Middle frontal gyrus (tissue), 1 donor: ENCODE measurements around the gene NANOS3.
A peak's percentile ranks its signal among the peaks of the same experiment; 100 is the strongest.

Experiments
- DNase-seq: peaks from one replicate; pipeline ENCODE4 v3.0.0-alpha.2; 2015; ENCODE audit warnings: low spot score; ENCODE audit errors: extremely low spot score

NANOS3 gene

DNA sequence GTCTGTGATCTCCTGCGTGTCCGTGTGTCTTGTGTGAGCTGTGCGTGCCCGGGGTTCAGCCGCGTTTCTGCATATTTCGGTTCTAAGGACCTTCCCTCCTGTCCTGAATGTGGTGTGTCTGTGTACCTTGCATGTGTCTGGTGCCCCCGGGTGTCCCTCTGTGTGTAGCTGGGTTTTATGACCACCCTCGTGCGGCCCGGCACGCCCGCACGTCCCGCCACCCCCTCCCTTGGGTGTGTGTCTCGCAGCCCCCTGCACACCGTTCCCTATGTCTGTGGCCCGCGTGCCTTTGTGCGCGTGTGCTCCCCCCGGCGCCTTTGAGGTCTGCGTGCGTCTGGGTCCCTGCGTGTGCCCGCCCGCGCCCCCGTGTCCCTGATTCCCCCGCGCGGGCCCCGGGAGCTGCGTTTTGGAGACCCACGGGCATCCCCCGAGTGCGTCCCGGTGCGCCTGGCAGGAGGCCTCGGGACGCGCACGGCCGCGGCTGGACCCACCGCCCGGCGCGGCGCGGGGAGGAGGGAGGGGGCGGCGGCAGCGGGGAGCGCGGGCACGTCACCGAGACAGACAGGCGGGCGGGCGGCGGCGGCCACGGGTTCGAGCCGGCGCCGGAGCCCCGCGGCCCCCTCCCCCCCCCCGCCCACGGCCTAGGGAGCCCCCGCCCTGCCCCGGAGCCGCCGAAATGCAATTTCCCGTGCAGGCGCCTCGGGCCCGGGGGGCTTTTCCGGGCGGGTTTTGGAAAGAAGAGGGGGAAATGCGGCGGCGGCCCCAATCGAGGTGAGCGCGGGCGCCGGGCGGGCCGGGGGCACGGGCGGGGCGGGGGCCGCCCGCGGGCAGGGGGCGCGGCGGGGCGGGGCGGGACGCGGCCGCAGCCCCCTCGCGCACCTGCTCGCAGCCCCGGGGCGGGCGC, 12.0 kb upstream of the NANOS3 start:
- no peak for DNase-seq

DNA sequence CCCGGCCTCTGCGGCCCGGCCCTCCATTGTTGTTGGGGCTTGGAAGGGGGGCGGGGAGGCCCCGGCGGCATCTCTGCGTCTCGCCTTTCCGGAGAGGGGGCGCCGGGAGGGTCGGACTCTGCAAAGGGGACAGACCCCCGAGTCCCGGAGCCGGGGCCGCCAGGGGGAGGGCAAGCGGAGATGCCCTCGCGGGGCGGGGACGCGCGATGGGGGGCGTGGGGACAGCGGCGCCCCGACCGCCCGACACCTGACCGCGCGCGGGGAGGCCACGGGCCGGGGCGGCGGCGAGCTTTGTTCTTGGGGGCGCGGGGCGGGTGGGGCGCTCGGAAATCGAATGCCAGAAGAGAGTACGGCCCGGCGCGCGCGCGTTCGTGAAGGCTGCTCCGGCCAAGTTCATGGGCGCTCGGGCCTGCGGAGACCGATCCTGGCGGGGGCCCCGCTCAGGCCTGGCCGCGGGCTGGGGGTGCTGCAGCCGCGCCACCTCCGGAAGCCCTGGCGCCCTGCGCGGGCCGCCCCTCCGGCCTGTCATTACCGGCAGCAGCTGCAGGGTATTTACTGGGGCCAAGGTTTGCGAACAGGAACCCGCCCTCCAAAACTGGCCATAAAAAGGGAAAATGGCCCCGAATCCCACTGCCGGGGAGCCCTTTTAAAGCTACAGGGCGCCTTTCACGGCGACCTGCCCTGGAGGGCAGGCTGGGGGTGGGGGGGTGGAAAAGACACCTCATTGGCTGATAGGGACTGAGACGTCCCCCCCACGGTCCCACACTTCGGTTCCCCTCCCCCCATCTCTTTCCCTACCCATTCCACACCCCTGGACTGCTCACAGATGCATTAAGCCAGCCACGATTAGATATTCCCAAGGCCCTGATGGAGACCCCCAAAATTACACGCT, 11.1 kb upstream of the NANOS3 start:
- DNase-seq, result no peak

DNA sequence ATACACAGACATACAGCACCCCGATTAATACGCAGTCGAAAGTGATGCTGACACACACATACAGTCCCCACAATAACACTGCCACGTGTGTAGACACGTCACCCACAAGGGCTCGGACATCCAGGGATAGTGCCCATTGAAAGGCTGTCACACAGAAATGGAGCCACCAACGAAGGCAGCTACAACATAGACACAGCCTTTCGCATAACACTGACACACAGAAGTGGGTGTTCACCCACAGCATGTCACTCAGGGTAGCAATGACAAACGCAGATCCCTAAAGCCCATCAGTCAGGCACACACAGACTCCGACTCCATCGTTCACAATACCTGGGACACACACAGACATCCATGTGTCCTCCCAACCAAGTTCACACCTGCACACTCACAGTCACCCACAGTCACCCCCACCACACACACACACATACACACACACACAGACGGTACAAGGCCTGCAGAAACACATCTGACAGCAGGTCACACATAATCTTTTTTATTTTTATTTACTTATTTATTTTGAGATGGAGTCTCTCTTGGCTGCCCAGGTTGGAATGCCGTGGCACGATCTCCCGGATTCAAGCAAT, 10.4 kb upstream of the NANOS3 start:
- DNase-seq, result no peak

DNA sequence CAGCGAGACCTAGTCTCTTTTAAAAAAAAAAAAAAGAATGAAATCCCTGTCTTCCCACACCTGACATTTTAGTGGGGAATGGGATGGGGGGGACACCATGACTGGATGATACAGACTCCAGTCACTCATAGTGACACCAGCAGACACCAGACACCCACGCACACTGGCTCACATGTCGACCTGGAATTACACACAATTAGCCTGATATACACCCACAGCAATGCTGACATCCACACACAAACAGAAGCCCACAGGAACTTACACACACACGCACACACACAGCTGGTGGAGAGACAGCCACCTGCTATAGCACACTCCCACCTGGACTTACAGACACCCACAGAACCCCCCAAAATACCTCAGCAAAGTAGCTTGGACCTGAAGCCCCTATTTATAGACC, 8.3 kb upstream of the NANOS3 start:
- no peak for DNase-seq

DNA sequence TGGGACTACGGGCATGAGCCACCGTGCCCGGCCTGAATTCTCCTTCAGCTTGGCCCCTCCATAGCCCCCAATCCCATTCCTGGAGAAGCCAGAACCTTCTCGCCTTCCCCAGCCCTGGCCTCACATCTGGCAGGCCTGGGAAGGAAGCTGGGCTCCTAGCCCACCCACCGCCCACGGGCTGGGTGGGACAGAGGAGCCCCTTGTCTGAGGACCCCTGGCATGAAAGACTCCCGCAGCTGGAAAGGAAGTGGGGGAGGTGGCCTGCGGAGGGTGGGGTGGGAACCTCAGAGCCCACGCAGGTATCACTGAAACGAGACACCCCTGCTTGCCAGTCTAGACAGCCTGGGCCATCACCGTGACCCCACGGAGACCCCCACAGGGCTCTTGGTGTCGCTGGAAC, 7.7 kb upstream of the NANOS3 start:
- DNase-seq, result no peak

DNA sequence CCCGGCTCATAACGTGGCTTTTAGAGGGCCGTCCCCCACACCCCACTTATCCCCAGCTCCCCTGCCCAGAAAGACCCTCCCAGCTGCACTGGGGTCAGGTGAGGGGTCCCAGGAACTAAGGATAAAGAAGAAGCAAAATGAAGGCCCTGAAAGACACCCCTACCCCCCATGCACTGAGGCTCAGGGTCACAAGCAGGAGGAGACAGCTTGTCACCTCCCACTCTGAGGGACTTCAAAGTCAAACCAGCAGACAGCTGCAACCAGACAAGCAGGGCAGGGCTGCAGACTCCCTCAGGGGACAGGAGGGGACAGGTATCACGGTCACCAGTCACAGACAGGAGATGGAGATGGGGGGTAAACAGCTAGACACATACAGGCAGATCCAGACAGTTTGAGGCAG, 6.1 kb upstream of the NANOS3 start:
- DNase-seq, result no peak

DNA sequence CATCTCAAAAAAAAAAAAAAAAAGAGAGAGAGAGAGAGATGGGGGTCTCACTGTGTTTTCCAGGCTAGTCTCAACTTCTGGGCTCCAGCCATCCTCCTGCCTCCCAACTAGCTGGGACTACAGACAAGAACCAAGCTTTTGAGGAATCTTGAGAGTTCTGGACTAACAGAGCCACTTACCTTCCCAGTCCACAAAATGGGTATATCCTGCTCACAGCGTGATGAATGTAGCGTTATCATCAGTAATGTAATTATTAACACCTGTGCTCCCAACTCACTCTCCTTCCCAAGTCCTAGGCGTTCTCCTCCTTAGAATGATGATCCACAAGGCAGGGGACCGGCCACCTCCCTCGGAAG, 4.6 kb upstream of the NANOS3 start:
- no peak for DNase-seq

DNA sequence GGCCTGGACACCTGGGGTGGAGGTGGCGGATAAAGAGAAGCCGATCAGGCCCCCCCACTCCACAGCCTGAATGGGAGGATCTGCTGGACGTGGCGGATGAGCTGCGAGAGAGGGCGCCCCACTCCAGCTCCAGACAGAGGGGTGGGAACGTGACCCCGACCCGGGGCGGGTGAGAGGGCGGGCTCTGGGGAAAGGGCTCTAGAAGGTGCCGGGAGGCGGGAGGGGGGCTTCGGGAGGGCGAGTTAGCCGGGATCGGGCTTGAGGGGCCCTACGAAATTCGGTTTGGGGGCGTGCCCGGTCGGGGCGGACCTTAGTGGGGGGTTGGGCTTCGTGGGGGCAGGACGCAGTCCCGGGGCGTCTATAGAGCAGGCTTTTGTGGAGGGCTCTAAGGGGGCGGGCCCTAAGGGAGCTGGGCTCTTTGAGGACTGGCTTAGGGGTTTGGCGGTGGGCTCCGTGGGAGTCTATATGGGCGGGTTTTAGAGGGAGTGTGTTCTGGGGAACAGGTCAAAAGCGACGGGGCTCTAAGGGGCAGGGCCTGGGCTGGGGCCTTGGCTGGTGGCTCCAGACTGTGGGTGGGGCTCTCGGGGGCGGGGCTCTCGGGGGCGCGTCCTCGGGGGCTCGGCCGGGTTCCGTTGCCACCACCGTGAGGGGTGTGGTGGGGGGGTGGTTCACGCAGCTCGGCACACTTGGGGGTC, 4.1 kb upstream of the NANOS3 start:
- no peak for DNase-seq

DNA sequence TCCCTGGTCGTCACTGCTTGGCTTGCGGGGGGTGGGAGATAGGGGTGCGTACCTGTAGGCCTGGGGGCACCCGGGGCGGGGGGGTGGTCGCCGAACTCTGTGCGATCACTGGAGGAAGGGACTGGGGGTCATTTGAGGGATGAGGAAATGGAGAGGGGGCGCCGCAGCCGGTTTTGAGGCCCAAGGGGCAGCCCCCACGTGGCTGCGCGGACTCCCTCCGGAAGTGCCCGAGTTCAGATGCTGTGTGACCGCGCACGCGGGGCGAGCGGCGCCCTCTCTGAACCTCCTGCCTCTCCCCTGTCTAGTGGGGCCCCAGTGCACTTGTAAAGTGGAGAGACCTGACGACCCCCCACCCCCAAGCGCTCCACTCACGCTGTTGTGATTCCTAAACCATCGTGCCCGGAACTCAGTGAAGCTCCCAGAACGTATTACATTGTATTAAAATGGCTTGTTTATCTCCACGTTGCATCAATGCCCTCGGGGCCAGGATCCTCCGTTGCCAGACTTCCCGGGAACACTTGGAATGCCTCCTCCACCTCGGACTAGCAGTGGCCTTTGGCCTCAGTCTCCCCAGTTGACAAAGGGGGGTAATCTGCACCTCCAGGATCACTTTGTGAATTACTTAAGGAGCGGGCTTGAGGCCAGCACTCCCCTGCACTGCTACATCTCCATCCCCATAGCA, 3.0 kb upstream of the NANOS3 start:
- DNase-seq, result no peak

DNA sequence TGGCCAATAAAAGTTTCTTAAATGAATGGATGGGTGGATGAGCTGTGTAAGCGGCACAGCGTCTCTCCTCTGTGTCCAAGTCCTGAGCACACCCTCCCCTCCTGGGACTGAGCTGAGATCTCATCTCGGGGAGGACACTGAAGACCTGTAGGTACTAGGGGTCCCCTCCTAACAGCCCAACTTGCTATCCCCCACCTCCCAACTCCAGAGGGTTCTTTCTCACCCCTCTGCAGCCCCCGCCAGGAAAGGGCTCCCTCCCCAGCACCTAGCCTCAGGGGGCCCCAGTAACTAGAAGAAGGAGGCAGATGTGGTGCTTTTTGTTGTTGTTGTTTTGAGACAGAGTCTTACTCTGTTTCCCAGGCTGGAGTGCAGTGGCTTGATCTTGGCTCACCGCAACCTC, 1.1 kb upstream of the NANOS3 start:
- DNase-seq, result no peak

DNA sequence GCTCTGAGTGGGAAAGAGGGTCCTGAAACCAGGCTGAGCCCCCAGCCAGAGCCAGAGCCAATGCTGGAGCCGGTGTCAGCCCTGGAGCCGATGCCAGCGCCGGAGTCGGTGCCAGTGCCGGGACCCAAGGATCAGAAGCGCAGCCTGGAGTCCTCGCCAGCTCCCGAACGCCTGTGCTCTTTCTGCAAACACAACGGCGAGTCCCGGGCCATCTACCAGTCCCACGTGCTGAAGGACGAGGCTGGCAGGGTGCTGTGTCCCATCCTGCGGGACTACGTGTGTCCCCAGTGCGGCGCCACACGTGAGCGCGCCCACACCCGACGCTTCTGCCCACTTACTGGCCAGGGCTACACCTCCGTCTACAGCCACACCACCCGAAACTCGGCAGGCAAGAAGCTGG, 369 bp downstream of the NANOS3 start:
- DNase-seq, result no peak

DNA sequence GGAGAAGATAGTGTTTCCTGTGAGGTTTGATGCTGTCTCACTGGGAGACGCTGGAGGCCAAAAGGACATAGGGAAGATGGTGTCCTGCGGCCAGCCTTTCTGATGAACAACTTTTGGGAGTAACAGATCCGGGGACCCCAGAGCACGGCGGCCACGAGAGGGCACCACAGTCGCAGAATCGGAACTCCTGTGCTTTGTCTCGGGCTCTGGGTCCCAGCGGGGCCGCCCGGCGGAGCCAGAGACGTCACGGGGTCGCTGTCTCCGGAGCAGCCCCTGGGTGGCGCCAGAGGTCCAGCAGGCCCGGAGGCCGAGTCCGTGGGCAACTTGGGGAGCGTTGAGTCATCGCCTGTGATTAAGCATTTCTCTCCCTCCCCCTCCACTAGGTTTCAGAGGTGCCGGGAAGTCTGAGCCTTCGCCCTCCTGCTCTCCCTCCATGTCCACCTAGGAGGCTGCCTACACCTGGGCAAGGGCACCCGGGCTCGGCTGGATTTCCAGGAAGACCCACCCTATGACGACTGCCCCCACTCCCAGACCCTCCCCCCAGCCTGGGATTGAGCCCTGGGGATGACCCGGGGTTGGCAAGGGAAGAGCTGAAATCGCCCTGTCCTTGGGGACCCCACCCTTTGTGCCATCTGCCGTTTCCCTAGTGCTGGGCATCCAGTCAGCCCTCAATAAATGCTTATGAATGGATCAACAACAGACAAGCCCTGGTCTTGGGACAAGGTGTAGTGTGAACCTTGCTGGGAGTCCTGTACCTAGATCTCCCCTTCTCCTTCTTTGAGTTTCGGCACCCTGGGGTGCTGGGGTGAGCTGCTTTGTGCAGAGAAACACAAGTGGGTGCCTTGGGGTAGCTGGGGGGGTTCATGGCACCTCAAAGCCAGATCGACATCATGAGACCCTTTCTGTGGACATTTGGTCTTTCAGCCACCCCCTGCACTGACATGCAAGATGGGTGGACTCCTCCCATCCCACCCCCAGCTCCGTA, 3.4 kb downstream of the NANOS3 start:
- peak; percentile 94 for DNase-seq

DNA sequence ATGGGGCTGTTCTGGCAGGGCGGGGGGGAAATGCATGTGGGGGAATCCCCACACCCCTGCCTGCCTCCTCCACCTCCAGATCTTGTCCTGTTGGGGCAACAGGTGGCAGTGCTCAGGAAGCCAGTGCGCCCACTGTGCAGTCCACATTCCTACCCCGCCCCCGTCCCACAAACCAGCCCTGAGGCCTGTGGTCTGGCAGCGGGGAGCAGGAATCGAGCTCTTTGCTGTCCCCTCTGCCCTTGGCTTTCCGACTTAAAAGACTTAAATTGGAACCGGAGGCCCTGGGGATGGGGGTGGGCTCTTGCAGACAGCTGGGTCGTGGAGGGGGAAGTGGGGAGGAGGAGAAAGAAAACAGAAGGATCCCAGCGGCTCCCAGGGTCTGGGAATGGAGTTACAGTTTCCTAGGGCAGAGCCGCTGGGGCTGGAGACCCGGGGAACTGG, 4.3 kb downstream of the NANOS3 start:
- no peak for DNase-seq

DNA sequence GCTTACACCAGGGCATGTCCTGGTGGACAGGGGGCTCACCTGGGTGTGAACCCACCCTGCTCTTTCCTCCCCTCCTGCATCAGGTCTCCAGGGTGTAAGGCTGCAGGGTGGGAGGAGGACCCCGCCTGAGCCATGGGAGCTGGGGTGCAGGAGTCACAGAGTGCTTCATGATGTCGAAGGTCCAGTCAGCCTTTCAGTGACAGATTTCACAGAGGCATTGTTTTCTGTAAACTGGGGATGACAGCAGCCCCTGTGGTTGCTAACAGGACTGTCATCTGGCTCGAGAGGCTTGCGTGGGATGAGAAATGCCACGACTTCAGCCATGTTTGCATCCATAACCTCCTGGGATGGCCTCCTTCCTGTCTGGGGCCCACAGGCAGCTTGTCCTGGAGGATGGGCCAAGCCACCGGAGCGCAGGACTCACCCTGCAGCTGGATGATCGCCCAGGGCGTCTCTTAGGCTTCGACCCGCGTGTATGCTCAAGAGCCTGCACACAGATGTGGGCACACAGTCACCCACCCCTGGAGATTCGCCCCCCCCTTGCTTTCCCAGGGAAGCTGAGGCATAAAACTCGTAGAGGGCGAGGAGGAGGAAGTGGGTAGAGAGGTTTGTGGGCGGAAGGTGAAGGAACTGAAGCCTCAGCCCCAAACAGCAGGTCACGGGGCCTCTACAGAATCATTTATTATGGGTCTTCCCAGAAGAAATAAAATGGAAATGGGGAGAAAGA, 4.9 kb downstream of the NANOS3 start:
- no peak for DNase-seq

DNA sequence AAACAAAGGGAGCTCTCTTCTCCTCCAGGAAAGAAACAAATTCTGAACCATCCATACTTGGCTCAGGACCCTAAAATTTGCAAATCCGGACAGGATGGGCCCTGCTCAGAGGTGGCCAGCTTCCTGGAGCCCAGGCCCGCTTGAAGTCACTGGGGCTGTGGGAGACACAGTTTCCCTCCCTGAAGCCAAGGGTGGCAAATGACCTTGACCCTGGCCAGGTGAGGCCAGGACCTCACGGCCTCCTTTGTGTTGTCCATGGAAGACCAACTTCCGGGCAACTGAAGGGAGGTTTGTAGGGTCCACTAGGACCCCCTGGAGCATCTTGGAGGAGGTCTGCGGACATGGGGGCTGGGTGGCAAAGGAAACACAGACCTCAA, 5.5 kb downstream of the NANOS3 start:
- no peak for DNase-seq

DNA sequence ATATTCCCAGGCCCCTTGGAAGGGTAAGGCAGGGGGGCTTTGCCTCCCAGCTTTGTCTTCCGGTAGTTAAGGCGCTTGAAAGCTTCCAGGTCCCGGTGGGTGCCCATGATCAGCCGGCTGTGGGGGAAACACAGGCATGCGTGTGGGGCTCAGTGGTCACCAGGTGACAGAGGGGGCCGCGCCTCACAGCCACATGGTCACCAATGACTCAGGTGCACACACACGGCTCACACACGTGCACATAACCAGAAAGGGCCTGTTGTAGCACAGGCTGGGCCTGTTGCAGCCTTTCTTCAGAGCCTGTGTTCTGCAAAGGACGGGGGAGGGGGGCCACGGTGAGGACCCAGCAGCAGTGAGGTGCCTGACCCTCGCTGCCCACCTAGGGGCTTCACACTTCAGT, 5.9 kb downstream of the NANOS3 start:
- DNase-seq, result no peak

DNA sequence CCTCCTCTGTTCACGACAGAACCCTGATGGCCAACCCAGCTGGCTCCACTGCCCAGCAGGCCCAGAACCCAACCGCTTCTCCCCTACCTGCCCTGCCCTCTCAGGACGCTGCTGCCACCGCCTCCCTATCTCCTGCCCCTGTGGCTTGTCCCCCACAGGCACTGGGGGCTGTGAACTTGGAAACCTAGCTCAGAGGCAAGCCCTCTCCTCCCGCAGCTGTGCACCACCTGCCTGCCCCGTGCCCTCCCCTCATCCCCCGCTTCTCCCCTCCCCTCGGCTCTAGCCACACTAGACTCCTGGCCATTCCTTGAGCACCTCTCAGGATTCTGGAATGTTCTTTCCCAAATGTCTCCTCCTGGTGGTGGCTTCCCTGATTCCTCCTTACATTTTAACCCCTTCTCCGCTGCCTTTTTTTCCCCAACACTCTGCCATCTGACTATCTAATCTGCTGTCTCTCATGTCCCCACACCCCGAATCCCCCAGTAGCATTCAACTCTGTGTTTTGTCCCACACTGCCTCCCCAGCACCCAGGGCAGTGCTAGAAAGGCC, 6.7 kb downstream of the NANOS3 start:
- DNase-seq, result no peak

DNA sequence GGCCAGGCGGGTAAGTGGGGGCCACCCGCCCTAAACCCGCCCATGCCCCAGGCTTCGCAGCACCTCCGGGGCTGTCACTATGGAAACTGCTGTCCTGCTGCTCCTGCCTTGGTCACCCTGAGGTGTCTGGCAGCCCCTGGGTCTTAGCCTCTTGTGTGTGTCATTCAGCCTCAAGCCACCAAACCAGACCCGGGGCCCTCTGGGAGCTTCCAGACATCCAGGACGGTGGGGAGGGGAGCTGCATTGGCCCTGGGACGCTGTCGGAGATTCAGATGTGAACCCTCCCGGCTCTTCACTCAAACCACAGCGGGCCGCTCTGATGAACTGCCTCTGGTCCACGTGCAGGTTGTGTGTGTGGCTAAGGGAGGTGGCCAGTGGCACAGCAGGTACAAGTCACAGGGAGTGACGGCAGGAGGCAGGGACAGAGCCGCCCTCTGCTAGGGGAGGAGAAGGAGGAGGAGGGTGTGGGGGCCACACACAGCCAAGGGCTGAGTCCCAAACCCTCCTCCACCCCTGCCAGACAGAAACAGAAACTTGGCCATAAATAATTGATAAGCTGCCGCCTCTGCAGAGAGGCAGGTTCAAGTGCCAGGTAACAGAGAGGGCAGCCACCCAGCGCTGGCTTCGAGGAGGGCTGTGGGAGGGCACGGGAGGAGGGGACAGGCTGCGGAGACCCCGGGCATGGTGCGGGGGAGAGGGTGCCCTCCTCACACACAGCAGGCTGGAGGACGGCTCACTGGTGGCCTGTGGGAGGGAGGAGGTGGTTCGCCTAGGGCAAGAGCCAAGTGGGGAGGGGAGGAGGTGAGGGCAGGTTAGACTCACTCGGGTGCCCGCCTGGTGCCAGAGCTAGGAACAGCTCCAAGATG, 8.0 kb downstream of the NANOS3 start:
- DNase-seq, result no peak
